Right lobe of liver (tissue), 6 donors: ENCODE results near the gene ZBTB2. TPM values are rescaled to one million over a fixed set of nuclear protein-coding genes. Genes with fewer than 3 reads are reported as not detected.
A peak's percentile ranks its signal among the peaks of the same experiment; 100 is the strongest.

ENCODE experiments used
- ATAC-seq, 4 donors: fragments of 200-7000 bp; cut with Tn5 transposase; one replicate each; pipeline ENCODE4 v1.9.1; 2020; ENCODE audit warnings: mild to moderate bottlenecking in 4 of 4, moderate library complexity in 4 of 4
- DNase-seq, 3 donors: peaks; one replicate each; pipeline ENCODE4 v3.0.0-alpha.2; 2020
- H3K27ac ChIP-seq, 3 donors: fragments of 200-600 bp; one replicate each; pipeline ENCODE4 v1.8.0; 2022
- H3K27me3 ChIP-seq, 2 donors: fragments of 200-600 bp; one replicate each; pipeline ENCODE4 v1.8.0; 2022
- H3K36me3 ChIP-seq, 4 donors: fragments of 200-600 bp; sonication (generic) in 1 of 4; one replicate each; pipeline versions ENCODE4 v1.5.1 to v1.8.0; 2017 to 2022; ENCODE audit warnings: control low read depth in 1 of 4
- H3K4me1 ChIP-seq, 4 donors: fragments of 200-600 bp; sonication (generic) in 1 of 4; one replicate each; pipeline versions ENCODE4 v1.5.1 to v1.8.0; 2017 to 2022; ENCODE audit warnings: control low read depth in 1 of 4
- H3K4me3 ChIP-seq, 3 donors: fragments of 200-600 bp; one replicate each; pipeline ENCODE4 v1.8.0; 2022
- H3K9me3 ChIP-seq, 4 donors: fragments of 200-600 bp; sonication (generic) in 1 of 4; one replicate each; pipeline versions ENCODE4 v1.5.1 to v1.8.0; 2017 to 2022; ENCODE audit warnings: control low read depth in 1 of 4
- CTCF ChIP-seq, 4 donors: fragments of 200-600 bp in 3 of 4; fragments of 450-650 bp in 1 of 4; IDR thresholded peaks; one replicate each; pipeline versions ENCODE4 v1.5.1 to v1.8.0; 2016 to 2022; ENCODE audit warnings: antibody characterized with exemption in 4 of 4, mild to moderate bottlenecking in 2 of 4
- POLR2A ChIP-seq: fragments of 450-650 bp; IDR thresholded peaks from one replicate; pipeline ENCODE4 v1.6.1; 2017; ENCODE audit warnings: antibody characterized with exemption, mild to moderate bottlenecking
- WGBS: methylation state at CpG from one replicate; pipeline ENCODE4 v1.1.6; 2018; ENCODE audit warnings: low coverage, low lambda C conversion rate; ENCODE audit not compliant: insufficient coverage; ENCODE audit errors: missing lambda C conversion rate; 5-methylcytosine and 5-hydroxymethylcytosine counted together
- intact Hi-C, 2 donors: fragments of 100-400 bp; cut with DNase I; formaldehyde crosslinking; loops; one replicate each; pipeline versions ENCODE4 v1.11.2 to v1.14.1; 2022
- total RNA-seq, 6 experiments: library from RNA; depleted of rRNA in 2 of 6; stranded (reverse); fragments of >200 nt in 2 of 6; fragmentation: NEBNext Ultra II Directional in 3 of 6; extraction: Animal tissue kit (Norgen Biotek cat#: 25700) in 3 of 6; gene quantifications; one replicate each; pipeline versions ENCODE4 v1.1.0 to v1.2.4, GENCODE V29; 2016 to 2023
- donor health status: DM: no; HTN: yes; CAD: no.
- donor health status: DM: no; HTN: no; CAD: no.
- donor health status: DM: no; HTN: no; CAD: no.
- donor health status: DM: no; HTN: yes; CAD: no.
- donor health status: DM: no; HTN: yes; CAD: no.

ZBTB2 gene
- total RNA-seq, 6 experiments from 2014 or later, result 3.2 to 6.0 (median 4.5) TPM

- DNase-seq (no peak), ATAC-seq (peak in 2 of 4 donors; percentile 40 to 55)
- WGBS, result 64% methylated on average over 1 of the region's 1 CpG
- H3K27ac ChIP-seq, result no peak overlapping the region
- H3K36me3 ChIP-seq, result peaks cover 0 to 9% (median 4%) of the 10 kb centered on the region in 4 donors
- TF ChIP-seq POLR2A (no peak), CTCF (IDR thresholded peaks at IDR 0.05) (no peak)
- intact Hi-C loops, result no loop called here
- no peaks in the 10 kb centered on the region for H3K27me3 ChIP-seq
- H3K9me3 ChIP-seq, result no peaks in the 10 kb centered on the region
- peaks cover 0 to 15% (median 2%) of the 10 kb centered on the region in 4 donors for H3K4me1 ChIP-seq
- H3K4me3 ChIP-seq, result no peak overlapping the region
These were observed 10.9 kb upstream of the ZBTB2 start for GRCh38 chr6:151402228-151402627.

- ATAC-seq, result no peak
- H3K4me1 ChIP-seq, result peaks cover 0 to 15% (median 5%) of the 10 kb centered on the region in 4 donors
- no peaks in the 10 kb centered on the region for H3K27me3 ChIP-seq
- no peak overlapping the region for H3K4me3 ChIP-seq
- no peak for DNase-seq
- intact Hi-C loops, result no loop called here
- no peaks in the 10 kb centered on the region for H3K9me3 ChIP-seq
- H3K27ac ChIP-seq, result no peak overlapping the region
- no peak for TF ChIP-seq POLR2A
- TF ChIP-seq CTCF (IDR thresholded peaks at IDR 0.05), result no peak
- WGBS, result 67% methylated on average over 6 of the region's 6 CpGs
- peaks cover 0 to 8% (median 4%) of the 10 kb centered on the region in 4 donors for H3K36me3 ChIP-seq
These were observed 9.1 kb upstream of the ZBTB2 start for GRCh38 chr6:151400473-151400872.

- H3K4me1 ChIP-seq, result peaks cover 0 to 15% (median 5%) of the 10 kb centered on the region in 4 donors
- no peak for ATAC-seq
- no peak overlapping the region for H3K4me3 ChIP-seq
- intact Hi-C loops, result no loop called here
- 71% methylated on average over 2 of the region's 3 CpGs for WGBS
- peaks cover 0 to 4% (median 0%) of the 10 kb centered on the region in 4 donors for H3K36me3 ChIP-seq
- DNase-seq, result no peak
- no peak for TF ChIP-seq POLR2A
- no peak for TF ChIP-seq CTCF (IDR thresholded peaks at IDR 0.05)
- no peaks in the 10 kb centered on the region for H3K9me3 ChIP-seq
- H3K27ac ChIP-seq, result no peak overlapping the region
- no peaks in the 10 kb centered on the region for H3K27me3 ChIP-seq
These were observed 8.3 kb upstream of the ZBTB2 start for GRCh38 chr6:151399679-151400078.

- no peak for ATAC-seq
- intact Hi-C loops, result no loop called here
- H3K27me3 ChIP-seq, result no peaks in the 10 kb centered on the region
- no peaks in the 10 kb centered on the region for H3K36me3 ChIP-seq
- TF ChIP-seq CTCF (IDR thresholded peaks at IDR 0.05) (no peak), POLR2A (no peak)
- no peak for DNase-seq
- no peak overlapping the region for H3K4me3 ChIP-seq
- peaks cover 0 to 16% (median 4%) of the 10 kb centered on the region in 4 donors for H3K4me1 ChIP-seq
- H3K27ac ChIP-seq, result no peak overlapping the region
- 57% methylated on average over 4 of the region's 4 CpGs for WGBS
- H3K9me3 ChIP-seq, result no peaks in the 10 kb centered on the region
These were observed 2.1 kb upstream of the ZBTB2 start for GRCh38 chr6:151393410-151393809.

- DNase-seq (no peak), ATAC-seq (no peak)
- Histone ChIP-seq H3K27me3 (no peaks in the 10 kb centered on the region), H3K27ac (peak overlapping the region in 1 of 3 donors; percentile 98), H3K4me3 (peak overlapping the region; percentile 85 to 96 (median 91)), H3K9me3 (no peaks in the 10 kb centered on the region), H3K36me3 (no peaks in the 10 kb centered on the region), H3K4me1 (peaks cover 0 to 16% (median 4%) of the 10 kb centered on the region in 4 donors)
- intact Hi-C loops, result no loop called here
- TF ChIP-seq POLR2A (no peak), CTCF (IDR thresholded peaks at IDR 0.05) (no peak)
- WGBS, result 0% methylated on average over 3 of the region's 3 CpGs
These were observed 1.1 kb upstream of the ZBTB2 start for GRCh38 chr6:151392427-151392826.
